Neutrophil (primary cell): Measurements from ENCODE around the gene ATG12.

Experiments used
- H3K27ac ChIP-seq: fragments of 200-600 bp; sonication (generic); 2 replicates; pipeline ENCODE4 v1.5.1; 2016; ENCODE audit warnings: mild to moderate bottlenecking, moderate library complexity
- H3K27me3 ChIP-seq: fragments of 200-600 bp; sonication (generic); 2 replicates; pipeline ENCODE4 v1.6.0; 2016; ENCODE audit warnings: mild to moderate bottlenecking
- H3K36me3 ChIP-seq: fragments of 200-600 bp; sonication (generic); 2 replicates; pipeline ENCODE4 v1.5.1; 2017
- H3K4me1 ChIP-seq, 2 experiments: fragments of 200-600 bp in 1 of 2; sonication (generic) in 1 of 2; 1 replicate in 1 of 2; 2 replicates in 1 of 2; pipeline versions ENCODE4 v1.5.1 to v1.6.1; 2013 to 2016; ENCODE audit warnings: low read depth in 1 of 2, low read length in 1 of 2, mild to moderate bottlenecking in 1 of 2, moderate library complexity in 1 of 2; ENCODE audit not compliant: control insufficient read depth in 1 of 2, insufficient read depth in 1 of 2
- H3K4me3 ChIP-seq, 2 experiments: fragments of 200-600 bp in 1 of 2; sonication (generic) in 1 of 2; 1 replicate in 1 of 2; 2 replicates in 1 of 2; pipeline ENCODE4 v1.5.1; 2013 to 2016; ENCODE audit warnings: low read depth in 1 of 2, low read length in 1 of 2, mild to moderate bottlenecking in 1 of 2, moderate library complexity in 1 of 2
- H3K9me3 ChIP-seq: fragments of 200-600 bp; sonication (generic); 2 replicates; pipeline ENCODE4 v1.5.1; 2016
- TF ChIP-seq, protein P1 (sequence below): fragments of 200-600 bp; sonication (generic); IDR thresholded peaks from 2 replicates; pipeline ENCODE4 v1.5.1; 2016; ENCODE audit warnings: antibody characterized with exemption

The ATG12 gene

DNA sequence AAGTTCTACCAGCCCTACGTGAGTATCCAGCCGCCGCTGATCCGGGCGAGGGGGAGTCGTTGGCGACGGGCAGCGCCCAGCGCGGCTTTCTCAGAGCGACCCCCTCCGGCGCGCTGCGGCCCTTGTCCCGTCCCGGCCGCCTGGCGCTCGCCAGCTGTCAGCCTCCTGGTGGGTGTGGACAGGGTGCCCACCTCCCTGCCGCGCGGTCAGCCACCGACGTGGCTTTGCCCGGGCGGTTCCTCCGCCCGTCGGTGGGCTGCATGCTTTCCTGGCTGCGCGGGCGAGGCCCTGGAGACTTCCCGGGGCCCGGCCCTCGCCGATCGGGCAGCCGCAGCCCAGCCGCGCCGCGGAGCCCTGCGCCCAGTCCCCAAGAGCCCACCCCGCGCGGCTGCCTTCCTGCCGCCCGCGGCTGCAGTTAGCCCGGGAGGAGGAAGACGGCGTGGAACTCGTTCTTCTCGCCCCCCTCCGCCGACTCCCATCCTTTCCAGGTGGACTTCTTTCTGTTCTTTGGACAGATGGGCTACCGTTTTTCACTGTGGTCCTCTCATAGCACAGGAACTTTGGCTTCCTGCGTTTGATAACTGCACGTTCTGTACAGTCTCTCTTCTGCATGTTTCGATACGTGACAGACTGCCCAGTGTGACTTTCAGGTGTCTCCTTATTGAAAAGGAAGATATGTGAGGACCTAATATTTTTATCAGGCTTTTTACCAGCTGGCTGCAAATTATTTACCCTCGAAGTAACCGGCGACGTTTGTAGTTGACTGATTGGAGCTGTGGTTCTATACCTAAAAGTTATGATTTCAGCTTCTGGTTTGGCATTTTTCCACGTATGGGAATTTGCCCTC is 947 bp upstream of the ATG12 start:
- peaks cover 10% of the 10 kb centered on the region for H3K36me3 ChIP-seq
- no peaks in the 10 kb centered on the region for H3K27me3 ChIP-seq
- peak overlapping the region; percentile 96 to 99 for H3K4me3 ChIP-seq
- TF ChIP-seq, protein P1, sequence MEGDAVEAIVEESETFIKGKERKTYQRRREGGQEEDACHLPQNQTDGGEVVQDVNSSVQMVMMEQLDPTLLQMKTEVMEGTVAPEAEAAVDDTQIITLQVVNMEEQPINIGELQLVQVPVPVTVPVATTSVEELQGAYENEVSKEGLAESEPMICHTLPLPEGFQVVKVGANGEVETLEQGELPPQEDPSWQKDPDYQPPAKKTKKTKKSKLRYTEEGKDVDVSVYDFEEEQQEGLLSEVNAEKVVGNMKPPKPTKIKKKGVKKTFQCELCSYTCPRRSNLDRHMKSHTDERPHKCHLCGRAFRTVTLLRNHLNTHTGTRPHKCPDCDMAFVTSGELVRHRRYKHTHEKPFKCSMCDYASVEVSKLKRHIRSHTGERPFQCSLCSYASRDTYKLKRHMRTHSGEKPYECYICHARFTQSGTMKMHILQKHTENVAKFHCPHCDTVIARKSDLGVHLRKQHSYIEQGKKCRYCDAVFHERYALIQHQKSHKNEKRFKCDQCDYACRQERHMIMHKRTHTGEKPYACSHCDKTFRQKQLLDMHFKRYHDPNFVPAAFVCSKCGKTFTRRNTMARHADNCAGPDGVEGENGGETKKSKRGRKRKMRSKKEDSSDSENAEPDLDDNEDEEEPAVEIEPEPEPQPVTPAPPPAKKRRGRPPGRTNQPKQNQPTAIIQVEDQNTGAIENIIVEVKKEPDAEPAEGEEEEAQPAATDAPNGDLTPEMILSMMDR = no peak
- H3K9me3 ChIP-seq = no peaks in the 10 kb centered on the region
- H3K4me1 ChIP-seq = peaks cover 68 to 77% of the 10 kb centered on the region in 2 experiments
- peak overlapping the region; percentile 98 for H3K27ac ChIP-seq

DNA sequence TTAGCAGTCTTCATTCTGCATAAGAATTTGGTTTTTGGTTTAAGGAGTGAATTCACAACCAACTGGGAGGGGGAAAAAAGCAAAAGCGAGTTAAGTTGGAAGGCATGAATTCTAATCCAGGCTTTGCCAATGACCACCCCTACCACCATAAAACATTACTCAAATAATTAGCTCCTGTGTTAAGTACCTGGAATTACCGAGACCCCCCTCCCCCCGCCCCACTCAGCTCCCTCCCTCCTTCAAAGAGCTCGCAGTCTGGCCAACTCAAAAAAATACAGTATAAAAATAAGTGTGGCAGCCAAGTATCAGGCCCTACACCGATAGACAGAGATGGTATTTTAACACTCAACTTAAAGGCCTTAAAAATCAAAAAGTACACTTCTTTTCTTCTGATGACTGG is 492 bp downstream of the ATG12 start:
- TF ChIP-seq, protein P1 = no peak
- H3K36me3 ChIP-seq = peaks cover 24% of the 10 kb centered on the region
- H3K4me3 ChIP-seq = peak overlapping the region; percentile 96 to 99
- no peaks in the 10 kb centered on the region for H3K9me3 ChIP-seq
- H3K27me3 ChIP-seq = no peaks in the 10 kb centered on the region
- H3K27ac ChIP-seq = peak overlapping the region; percentile 98
- peaks cover 62 to 64% of the 10 kb centered on the region in 2 experiments for H3K4me1 ChIP-seq

DNA sequence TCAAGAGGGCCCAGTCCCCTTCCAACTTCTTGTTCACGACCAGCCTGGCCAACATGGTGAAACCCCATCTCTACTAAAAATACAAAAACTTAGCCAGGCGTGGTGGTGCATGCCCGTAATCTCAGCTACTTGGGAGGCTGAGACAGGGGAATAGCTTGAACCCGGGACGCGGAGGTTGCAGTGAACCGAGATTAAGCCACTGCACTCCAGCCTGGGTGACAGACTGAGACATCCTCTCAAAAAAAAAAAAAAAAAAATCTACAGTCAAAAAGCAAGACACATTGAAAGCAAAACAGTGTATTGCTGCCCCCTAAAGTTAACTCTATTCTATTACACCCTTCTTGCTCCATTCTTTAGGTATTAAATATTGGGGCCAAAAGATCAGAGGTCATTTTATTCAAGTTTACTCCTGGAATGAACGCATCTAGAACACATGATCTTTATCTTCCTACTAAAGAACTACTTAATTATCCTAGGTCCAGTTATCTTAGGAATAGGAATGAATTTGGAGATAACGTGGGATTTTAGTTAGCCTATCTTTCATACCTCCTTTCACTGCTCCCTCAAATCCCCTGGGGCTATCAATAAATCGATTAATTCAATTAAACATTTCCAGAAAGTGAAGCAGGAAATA is 2.4 kb downstream of the ATG12 start:
- Histone ChIP-seq H3K4me3 (no peak overlapping the region), H3K36me3 (peaks cover 35% of the 10 kb centered on the region), H3K27ac (peak overlapping the region; percentile 38), H3K27me3 (no peaks in the 10 kb centered on the region), H3K4me1 (peaks cover 46% of the 10 kb centered on the region in 2 experiments), H3K9me3 (no peaks in the 10 kb centered on the region)
- TF ChIP-seq, protein P1 = no peak

DNA sequence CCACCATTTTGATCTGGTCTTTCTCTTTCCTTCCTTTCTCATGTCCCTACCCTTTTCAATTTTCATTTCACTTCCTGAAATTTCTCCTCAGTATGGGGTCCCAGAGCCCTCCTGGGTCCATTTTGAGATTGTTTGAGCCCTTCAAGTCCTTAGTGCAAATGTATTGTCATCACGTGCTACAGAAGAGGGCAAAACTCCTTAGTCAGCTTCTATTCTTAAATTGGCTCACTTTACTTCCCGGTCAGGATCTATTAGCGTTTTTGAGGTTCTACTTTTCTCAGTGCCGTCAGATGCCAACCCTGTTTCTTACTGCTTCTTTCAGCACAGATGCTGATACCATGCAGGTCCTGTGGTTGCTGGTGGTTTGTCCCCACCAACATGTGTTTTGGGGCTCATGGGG is 5.9 kb downstream of the ATG12 start:
- no peak overlapping the region for H3K27ac ChIP-seq
- no peaks in the 10 kb centered on the region for H3K9me3 ChIP-seq
- H3K4me1 ChIP-seq = peaks cover 24 to 27% of the 10 kb centered on the region in 2 experiments
- no peak overlapping the region for H3K4me3 ChIP-seq
- H3K36me3 ChIP-seq = peaks cover 63% of the 10 kb centered on the region
- TF ChIP-seq, protein P1 = no peak
- no peaks in the 10 kb centered on the region for H3K27me3 ChIP-seq

DNA sequence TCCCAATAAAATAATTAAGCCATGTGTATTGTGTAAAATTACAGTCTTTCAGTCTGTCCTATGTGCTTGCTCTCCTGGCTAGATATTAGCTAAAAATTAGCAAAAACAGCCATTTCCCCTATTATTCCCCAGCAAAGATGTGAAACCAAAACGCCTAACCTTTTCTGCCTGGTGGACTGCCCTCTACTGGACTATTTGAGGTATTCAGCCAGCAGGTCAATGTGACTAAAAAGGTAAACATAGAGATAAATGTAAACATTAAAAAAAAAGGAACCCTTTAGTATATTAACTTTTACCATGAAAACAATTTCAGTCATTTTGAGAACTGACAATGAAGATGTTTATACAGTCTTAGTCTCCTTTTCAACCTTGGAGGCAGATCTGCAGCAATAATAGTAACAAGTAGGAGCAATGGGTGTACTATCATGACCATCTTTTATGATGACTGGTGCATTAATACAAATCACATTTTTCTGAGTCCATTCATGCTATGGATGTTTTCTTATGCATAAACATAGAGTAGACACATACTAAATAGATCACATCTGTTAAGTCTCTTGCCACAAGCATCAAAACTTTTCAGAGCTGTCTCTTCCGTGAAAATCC is 10.1 kb downstream of the ATG12 start:
- peaks cover 75% of the 10 kb centered on the region for H3K36me3 ChIP-seq
- H3K27me3 ChIP-seq = no peaks in the 10 kb centered on the region
- H3K4me3 ChIP-seq = no peak overlapping the region
- H3K4me1 ChIP-seq = no peaks in the 10 kb centered on the region
- H3K9me3 ChIP-seq = no peaks in the 10 kb centered on the region
- H3K27ac ChIP-seq = peak overlapping the region; percentile 26
- TF ChIP-seq, protein P1 = peak; percentile 64
